K562 (cell line): Measurements from ENCODE around the gene MALAT1. TPM values are rescaled to one million over a fixed set of nuclear protein-coding genes. Genes with fewer than 3 reads are reported as not detected.

Source experiments
- ARID1B ChIP-seq: fragments of 450-650 bp; IDR thresholded peaks from 2 replicates; pipeline ENCODE4 v1.6.1; 2016; ENCODE audit warnings: antibody characterized with exemption, mild to moderate bottlenecking, inconsistent platforms
- ARNT ChIP-seq, 2 experiments: fragments of 450-650 bp; IDR thresholded peaks; 2 replicates each; pipeline ENCODE4 v1.6.1; 2016; ENCODE audit warnings: mild to moderate bottlenecking in 1 of 2
- CHCHD3 ChIP-seq: fragments of 250-450 bp; sonication (Bioruptor Pico); IDR thresholded peaks from 2 replicates; pipeline ENCODE4 v2.1.2; 2022; ENCODE audit warnings: mild to moderate bottlenecking
- ETS2 ChIP-seq: IDR thresholded peaks from 2 replicates; pipeline ENCODE4 v1.6.1; 2016; ENCODE audit warnings: borderline replicate concordance, missing genetic modification characterization, mild to moderate bottlenecking, moderate library complexity, missing compliant biosample characterization; ENCODE audit not compliant: poor library complexity, severe bottlenecking
- ETV5 ChIP-seq: sonication (generic); formaldehyde crosslinking; IDR thresholded peaks from 2 replicates; pipeline ENCODE4 v1.4.0; 2020; ENCODE audit warnings: low read depth, mild to moderate bottlenecking, missing genetic modification reagents
- IRF2 ChIP-seq: sonication (generic); formaldehyde crosslinking; IDR thresholded peaks from 2 replicates; pipeline ENCODE4 v1.8.1; 2022; ENCODE audit warnings: mild to moderate bottlenecking, missing genetic modification reagents
- PCBP1 ChIP-seq: fragments of 200-400 bp; formaldehyde crosslinking; IDR thresholded peaks from 2 replicates; pipeline ENCODE4 v1.6.1; 2018; ENCODE audit warnings: mild to moderate bottlenecking, low read depth, low read length; ENCODE audit not compliant: poor library complexity, severe bottlenecking
- POLR2AphosphoS2 ChIP-seq: IDR thresholded peaks from 2 replicates; pipeline ENCODE4 v1.6.1; 2012; ENCODE audit warnings: low read length, improper control_type of control experiment
- PURB ChIP-seq: sonication (generic); formaldehyde crosslinking; IDR thresholded peaks from 2 replicates; pipeline ENCODE4 v1.9.0; 2021; ENCODE audit warnings: low read depth, mild to moderate bottlenecking, missing genetic modification reagents
- RBM39 ChIP-seq: fragments of 200-400 bp; formaldehyde crosslinking; optimal IDR thresholded peaks from 2 replicates; pipeline ENCODE3; 2018; ENCODE audit warnings: low read depth, low read length
- SUPT5H ChIP-seq: fragments of 450-650 bp; IDR thresholded peaks from 2 replicates; pipeline ENCODE4 v1.6.1; 2016
- YBX1 ChIP-seq: fragments of 450-650 bp; IDR thresholded peaks from 2 replicates; pipeline ENCODE4 v1.7.1; 2016; ENCODE audit warnings: mild to moderate bottlenecking
- ZNF217 ChIP-seq: sonication (generic); formaldehyde crosslinking; IDR thresholded peaks from 2 replicates; pipeline ENCODE4 v1.8.0; 2022; ENCODE audit warnings: mild to moderate bottlenecking, missing genetic modification reagents
- ZNF444 ChIP-seq: fragments of 250-450 bp; sonication (Bioruptor Pico); IDR thresholded peaks from 2 replicates; pipeline ENCODE4 v1.4.0; 2020; ENCODE audit warnings: mild to moderate bottlenecking, moderate library complexity
- ZSCAN32 ChIP-seq: fragments of 450-650 bp; formaldehyde crosslinking; IDR thresholded peaks from 2 replicates; pipeline ENCODE4 v1.4.0; 2020; ENCODE audit warnings: mild to moderate bottlenecking, moderate library complexity
- polyA plus RNA-seq, 8 experiments: library from polyadenylated mRNA; depleted of rRNA in 4 of 8; stranded (reverse) in 5 of 8; unstranded in 3 of 8; fragments of >200 nt; fragmentation: Nextera tagmentation in 2 of 8; fragmentation: Illumina TruSeq in 1 of 8; extraction: Ambion mirVana in 2 of 8; extraction: Trizol in 1 of 8; gene quantifications; 2 replicates each; pipeline versions ENCODE4 v1.2.1 to v1.2.3, GENCODE V29; 2011 to 2014; ENCODE audit warnings: inconsistent platforms in 1 of 8, missing spikeins in 1 of 8
- total RNA-seq, 7 experiments: library from RNA; depleted of rRNA in 6 of 7; stranded (reverse); fragments of >200 nt in 6 of 7; fragmentation: Illumina TruSeq in 2 of 7; extraction: Trizol in 2 of 7; gene quantifications; 2 replicates each; pipeline versions ENCODE4 v1.2.1 to v1.2.3, GENCODE V29; 2011 to 2021; ENCODE audit warnings: low replicate concordance in 1 of 7
- TF ChIP-seq, protein P1 (sequence below), 2 experiments: fragments of 150-350 bp in 1 of 2; IDR thresholded peaks; 2 replicates each; pipeline ENCODE4 v1.6.1; 2012 to 2016; ENCODE audit warnings: low read depth in 2 of 2, low read length in 2 of 2, mild to moderate bottlenecking in 1 of 2, moderate library complexity in 1 of 2
- TF ChIP-seq, protein P2 (sequence below): fragments of 250-450 bp; sonication (Bioruptor Pico); IDR thresholded peaks from 2 replicates; pipeline ENCODE4 v1.8.0; 2022; ENCODE audit warnings: inconsistent platforms, mild to moderate bottlenecking, moderate library complexity, borderline replicate concordance
- TF ChIP-seq, protein P3 (sequence below): conservative IDR thresholded peaks from 2 replicates; pipeline ENCODE4 v1.6.1; 2011; ENCODE audit warnings: low read depth, mild to moderate bottlenecking, low read length; ENCODE audit not compliant: control insufficient read depth
- TF ChIP-seq, protein P4 (sequence below): sonication (generic); formaldehyde crosslinking; IDR thresholded peaks from 2 replicates; pipeline ENCODE4 v1.8.0; 2023; ENCODE audit warnings: mild to moderate bottlenecking, missing genetic modification reagents
- TF ChIP-seq, protein P5 (sequence below): fragments of 250-450 bp; sonication (Bioruptor Pico); IDR thresholded peaks from 2 replicates; pipeline ENCODE4 v1.9.0; 2021; ENCODE audit warnings: mild to moderate bottlenecking

The MALAT1 gene
- total and polyA plus RNA-seq, 9 of the 15 experiments (the other 6 are each of a cell fraction or from before 2014, with no cell fraction given) = 363 to 8,715 (median 2,351) TPM

DNA sequence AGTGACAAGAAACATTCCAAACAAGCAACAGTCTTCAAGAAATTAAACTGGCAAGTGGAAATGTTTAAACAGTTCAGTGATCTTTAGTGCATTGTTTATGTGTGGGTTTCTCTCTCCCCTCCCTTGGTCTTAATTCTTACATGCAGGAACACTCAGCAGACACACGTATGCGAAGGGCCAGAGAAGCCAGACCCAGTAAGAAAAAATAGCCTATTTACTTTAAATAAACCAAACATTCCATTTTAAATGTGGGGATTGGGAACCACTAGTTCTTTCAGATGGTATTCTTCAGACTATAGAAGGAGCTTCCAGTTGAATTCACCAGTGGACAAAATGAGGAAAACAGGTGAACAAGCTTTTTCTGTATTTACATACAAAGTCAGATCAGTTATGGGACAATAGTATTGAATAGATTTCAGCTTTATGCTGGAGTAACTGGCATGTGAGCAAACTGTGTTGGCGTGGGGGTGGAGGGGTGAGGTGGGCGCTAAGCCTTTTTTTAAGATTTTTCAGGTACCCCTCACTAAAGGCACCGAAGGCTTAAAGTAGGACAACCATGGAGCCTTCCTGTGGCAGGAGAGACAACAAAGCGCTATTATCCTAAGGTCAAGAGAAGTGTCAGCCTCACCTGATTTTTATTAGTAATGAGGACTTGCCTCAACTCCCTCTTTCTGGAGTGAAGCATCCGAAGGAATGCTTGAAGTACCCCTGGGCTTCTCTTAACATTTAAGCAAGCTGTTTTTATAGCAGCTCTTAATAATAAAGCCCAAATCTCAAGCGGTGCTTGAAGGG lies 6.0 kb downstream of the MALAT1 start (continued):
- TF ChIP-seq ZSCAN32 (CRISPR knock-in tag) = peak; percentile 50; the same call in 1 of the 2 replicates
- peak; percentile 64; the same call in 1 of the 2 replicates for TF ChIP-seq ZNF444
- no peak for TF ChIP-seq IRF2 (CRISPR knock-in tag)
- TF ChIP-seq CHCHD3 (CRISPR knock-in tag) = peak; percentile 89
- no peak for TF ChIP-seq ZNF217 (CRISPR knock-in tag)
- TF ChIP-seq, protein P1, sequence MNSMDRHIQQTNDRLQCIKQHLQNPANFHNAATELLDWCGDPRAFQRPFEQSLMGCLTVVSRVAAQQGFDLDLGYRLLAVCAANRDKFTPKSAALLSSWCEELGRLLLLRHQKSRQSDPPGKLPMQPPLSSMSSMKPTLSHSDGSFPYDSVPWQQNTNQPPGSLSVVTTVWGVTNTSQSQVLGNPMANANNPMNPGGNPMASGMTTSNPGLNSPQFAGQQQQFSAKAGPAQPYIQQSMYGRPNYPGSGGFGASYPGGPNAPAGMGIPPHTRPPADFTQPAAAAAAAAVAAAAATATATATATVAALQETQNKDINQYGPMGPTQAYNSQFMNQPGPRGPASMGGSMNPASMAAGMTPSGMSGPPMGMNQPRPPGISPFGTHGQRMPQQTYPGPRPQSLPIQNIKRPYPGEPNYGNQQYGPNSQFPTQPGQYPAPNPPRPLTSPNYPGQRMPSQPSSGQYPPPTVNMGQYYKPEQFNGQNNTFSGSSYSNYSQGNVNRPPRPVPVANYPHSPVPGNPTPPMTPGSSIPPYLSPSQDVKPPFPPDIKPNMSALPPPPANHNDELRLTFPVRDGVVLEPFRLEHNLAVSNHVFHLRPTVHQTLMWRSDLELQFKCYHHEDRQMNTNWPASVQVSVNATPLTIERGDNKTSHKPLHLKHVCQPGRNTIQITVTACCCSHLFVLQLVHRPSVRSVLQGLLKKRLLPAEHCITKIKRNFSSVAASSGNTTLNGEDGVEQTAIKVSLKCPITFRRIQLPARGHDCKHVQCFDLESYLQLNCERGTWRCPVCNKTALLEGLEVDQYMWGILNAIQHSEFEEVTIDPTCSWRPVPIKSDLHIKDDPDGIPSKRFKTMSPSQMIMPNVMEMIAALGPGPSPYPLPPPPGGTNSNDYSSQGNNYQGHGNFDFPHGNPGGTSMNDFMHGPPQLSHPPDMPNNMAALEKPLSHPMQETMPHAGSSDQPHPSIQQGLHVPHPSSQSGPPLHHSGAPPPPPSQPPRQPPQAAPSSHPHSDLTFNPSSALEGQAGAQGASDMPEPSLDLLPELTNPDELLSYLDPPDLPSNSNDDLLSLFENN (IDR thresholded peaks at IDR 0.05; ENCODE audit: low read depth in 2 of 2, low read length in 2 of 2) = peak in 1 of 2 experiments; percentile 50; a peak in 2 of 4 replicates
- TF ChIP-seq RBM39 = peak; percentile 96
- peak; percentile 27 for TF ChIP-seq POLR2AphosphoS2
- no peak for TF ChIP-seq PCBP1
- TF ChIP-seq, protein P2, sequence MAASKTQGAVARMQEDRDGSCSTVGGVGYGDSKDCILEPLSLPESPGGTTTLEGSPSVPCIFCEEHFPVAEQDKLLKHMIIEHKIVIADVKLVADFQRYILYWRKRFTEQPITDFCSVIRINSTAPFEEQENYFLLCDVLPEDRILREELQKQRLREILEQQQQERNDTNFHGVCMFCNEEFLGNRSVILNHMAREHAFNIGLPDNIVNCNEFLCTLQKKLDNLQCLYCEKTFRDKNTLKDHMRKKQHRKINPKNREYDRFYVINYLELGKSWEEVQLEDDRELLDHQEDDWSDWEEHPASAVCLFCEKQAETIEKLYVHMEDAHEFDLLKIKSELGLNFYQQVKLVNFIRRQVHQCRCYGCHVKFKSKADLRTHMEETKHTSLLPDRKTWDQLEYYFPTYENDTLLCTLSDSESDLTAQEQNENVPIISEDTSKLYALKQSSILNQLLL (CRISPR knock-in tag) = no peak
- TF ChIP-seq ARID1B = no peak
- TF ChIP-seq PURB (CRISPR knock-in tag) = no peak
- TF ChIP-seq ARNT (IDR thresholded peaks at IDR 0.05) = no peak
- TF ChIP-seq ETS2 (tag) = no peak
- TF ChIP-seq, protein P3, sequence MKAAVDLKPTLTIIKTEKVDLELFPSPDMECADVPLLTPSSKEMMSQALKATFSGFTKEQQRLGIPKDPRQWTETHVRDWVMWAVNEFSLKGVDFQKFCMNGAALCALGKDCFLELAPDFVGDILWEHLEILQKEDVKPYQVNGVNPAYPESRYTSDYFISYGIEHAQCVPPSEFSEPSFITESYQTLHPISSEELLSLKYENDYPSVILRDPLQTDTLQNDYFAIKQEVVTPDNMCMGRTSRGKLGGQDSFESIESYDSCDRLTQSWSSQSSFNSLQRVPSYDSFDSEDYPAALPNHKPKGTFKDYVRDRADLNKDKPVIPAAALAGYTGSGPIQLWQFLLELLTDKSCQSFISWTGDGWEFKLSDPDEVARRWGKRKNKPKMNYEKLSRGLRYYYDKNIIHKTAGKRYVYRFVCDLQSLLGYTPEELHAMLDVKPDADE = no peak; the same call in 1 of the 2 replicates
- no peak for TF ChIP-seq YBX1
- TF ChIP-seq ETV5 = no peak
- TF ChIP-seq, protein P4, sequence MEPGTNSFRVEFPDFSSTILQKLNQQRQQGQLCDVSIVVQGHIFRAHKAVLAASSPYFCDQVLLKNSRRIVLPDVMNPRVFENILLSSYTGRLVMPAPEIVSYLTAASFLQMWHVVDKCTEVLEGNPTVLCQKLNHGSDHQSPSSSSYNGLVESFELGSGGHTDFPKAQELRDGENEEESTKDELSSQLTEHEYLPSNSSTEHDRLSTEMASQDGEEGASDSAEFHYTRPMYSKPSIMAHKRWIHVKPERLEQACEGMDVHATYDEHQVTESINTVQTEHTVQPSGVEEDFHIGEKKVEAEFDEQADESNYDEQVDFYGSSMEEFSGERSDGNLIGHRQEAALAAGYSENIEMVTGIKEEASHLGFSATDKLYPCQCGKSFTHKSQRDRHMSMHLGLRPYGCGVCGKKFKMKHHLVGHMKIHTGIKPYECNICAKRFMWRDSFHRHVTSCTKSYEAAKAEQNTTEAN = 0 out of 2 replicates have a peak, but pooled peaks have one; percentile 7
- peak; percentile 37; the same call in 1 of the 2 replicates for TF ChIP-seq SUPT5H
- TF ChIP-seq, protein P5, sequence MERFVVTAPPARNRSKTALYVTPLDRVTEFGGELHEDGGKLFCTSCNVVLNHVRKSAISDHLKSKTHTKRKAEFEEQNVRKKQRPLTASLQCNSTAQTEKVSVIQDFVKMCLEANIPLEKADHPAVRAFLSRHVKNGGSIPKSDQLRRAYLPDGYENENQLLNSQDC (CRISPR knock-in tag) = peak; percentile 70; the same call in 1 of the 2 replicates
